Measurements from ENCODE around the gene RIOK1.
A peak's percentile ranks its signal among the peaks of the same experiment; 100 is the strongest.

The RIOK1 gene

GRCh38 chr6:7433121-7433617 lies 43.6 kb downstream of the RIOK1 start:
- in situ Hi-C loops (cut with HindIII; ENCODE audit: low pct_unique_long_range_greater_than_20kb, low sequenced_read_pairs): no loop called here
- DNase-seq (ENCODE audit: low read depth in 1 of 2, low spot score in 1 of 2): peak in 1 of 2 experiments; percentile 74

GRCh38 chr6:7434672-7435071 lies 45.1 kb downstream of the RIOK1 start:
- no peak for DNase-seq (ENCODE audit: low read depth in 1 of 2, low spot score in 1 of 2)
- in situ Hi-C loops (cut with HindIII; ENCODE audit: low pct_unique_long_range_greater_than_20kb, low sequenced_read_pairs): no loop called here
- no peak for TF ChIP-seq JUND (IDR thresholded peaks at IDR 0.05; ENCODE audit: low read depth)

More at GRCh38 chr6:7433121-7433617, 43.6 kb downstream of the RIOK1 start:
- TF ChIP-seq JUND (IDR thresholded peaks at IDR 0.05; ENCODE audit: low read depth): no peak

GRCh38 chr6:7438011-7438410 lies 48.4 kb downstream of the RIOK1 start:
- DNase-seq (ENCODE audit: low read depth in 1 of 2, low spot score in 1 of 2): no peak
- TF ChIP-seq JUND (IDR thresholded peaks at IDR 0.05; ENCODE audit: low read depth): no peak
- in situ Hi-C loops (cut with HindIII; ENCODE audit: low pct_unique_long_range_greater_than_20kb, low sequenced_read_pairs): no loop called here

GRCh38 chr6:7439228-7439627 lies 49.6 kb downstream of the RIOK1 start:
- TF ChIP-seq JUND (IDR thresholded peaks at IDR 0.05; ENCODE audit: low read depth): no peak
- no peak for DNase-seq (ENCODE audit: low read depth in 1 of 2, low spot score in 1 of 2)
- in situ Hi-C loops (cut with HindIII; ENCODE audit: low pct_unique_long_range_greater_than_20kb, low sequenced_read_pairs): no loop called here

- no peak for TF ChIP-seq JUND (IDR thresholded peaks at IDR 0.05; ENCODE audit: low read depth)
- DNase-seq (ENCODE audit: low read depth in 1 of 2, low spot score in 1 of 2): no peak
- in situ Hi-C loops (cut with HindIII; ENCODE audit: low pct_unique_long_range_greater_than_20kb, low sequenced_read_pairs): no loop called here
Measured at GRCh38 chr6:7440476-7440875, 50.9 kb downstream of the RIOK1 start.

- DNase-seq (ENCODE audit: low read depth in 1 of 2, low spot score in 1 of 2): no peak
- in situ Hi-C loops (cut with HindIII; ENCODE audit: low pct_unique_long_range_greater_than_20kb, low sequenced_read_pairs): no loop called here
- TF ChIP-seq JUND (IDR thresholded peaks at IDR 0.05; ENCODE audit: low read depth): no peak
Measured at GRCh38 chr6:7441048-7441775, 51.6 kb downstream of the RIOK1 start.

GRCh38 chr6:7442467-7442866 lies 52.9 kb downstream of the RIOK1 start:
- in situ Hi-C loops (cut with HindIII; ENCODE audit: low pct_unique_long_range_greater_than_20kb, low sequenced_read_pairs): no loop called here
- no peak for TF ChIP-seq JUND (IDR thresholded peaks at IDR 0.05; ENCODE audit: low read depth)
- DNase-seq (ENCODE audit: low read depth in 1 of 2, low spot score in 1 of 2): no peak

GRCh38 chr6:7445101-7445500 lies 55.5 kb downstream of the RIOK1 start:
- DNase-seq (ENCODE audit: low read depth in 1 of 2, low spot score in 1 of 2): no peak
- in situ Hi-C loops (cut with HindIII; ENCODE audit: low pct_unique_long_range_greater_than_20kb, low sequenced_read_pairs): no loop called here
- TF ChIP-seq JUND (IDR thresholded peaks at IDR 0.05; ENCODE audit: low read depth): no peak

- TF ChIP-seq JUND (IDR thresholded peaks at IDR 0.05; ENCODE audit: low read depth): no peak
- DNase-seq (ENCODE audit: low read depth in 1 of 2, low spot score in 1 of 2): no peak
- in situ Hi-C loops (cut with HindIII; ENCODE audit: low pct_unique_long_range_greater_than_20kb, low sequenced_read_pairs): no loop called here
Measured at GRCh38 chr6:7445885-7446461, 56.4 kb downstream of the RIOK1 start.

GRCh38 chr6:7446619-7447325 lies 57.2 kb downstream of the RIOK1 start:
- peak in 1 of 2 experiments; percentile 31 for DNase-seq (ENCODE audit: low read depth in 1 of 2, low spot score in 1 of 2)
- in situ Hi-C loops (cut with HindIII; ENCODE audit: low pct_unique_long_range_greater_than_20kb, low sequenced_read_pairs): no loop called here
- TF ChIP-seq JUND (IDR thresholded peaks at IDR 0.05; ENCODE audit: low read depth): no peak

GRCh38 chr6:7448232-7448631 lies 58.6 kb downstream of the RIOK1 start:
- in situ Hi-C loops (cut with HindIII; ENCODE audit: low pct_unique_long_range_greater_than_20kb, low sequenced_read_pairs): no loop called here
- no peak for TF ChIP-seq JUND (IDR thresholded peaks at IDR 0.05; ENCODE audit: low read depth)
- DNase-seq (ENCODE audit: low read depth in 1 of 2, low spot score in 1 of 2): no peak

- no peak for TF ChIP-seq JUND (IDR thresholded peaks at IDR 0.05; ENCODE audit: low read depth)
- no peak for DNase-seq (ENCODE audit: low read depth in 1 of 2, low spot score in 1 of 2)
- in situ Hi-C loops (cut with HindIII; ENCODE audit: low pct_unique_long_range_greater_than_20kb, low sequenced_read_pairs): no loop called here
Measured at GRCh38 chr6:7449018-7449417, 59.4 kb downstream of the RIOK1 start.

- in situ Hi-C loops (cut with HindIII; ENCODE audit: low pct_unique_long_range_greater_than_20kb, low sequenced_read_pairs): no loop called here
- TF ChIP-seq JUND (IDR thresholded peaks at IDR 0.05; ENCODE audit: low read depth): no peak
- DNase-seq (ENCODE audit: low read depth in 1 of 2, low spot score in 1 of 2): no peak
Measured at GRCh38 chr6:7451326-7451725, 61.7 kb downstream of the RIOK1 start.

Measured in T47D (cell line).